Activated B cell treated with CpG ODN at 0.5 μM for 24 hours (primary cell): Measurements from ENCODE around the gene LRIG1. TPM values are rescaled to one million over a fixed set of nuclear protein-coding genes. Genes with fewer than 3 reads are reported as not detected.

ENCODE experiments used
- ATAC-seq: fragments of 200-7000 bp; cut with Tn5 transposase; one replicate; pipeline ENCODE4 v1.10.0; 2021; ENCODE audit warnings: low read depth, mild to moderate bottlenecking, moderate library complexity
- CTCF ChIA-PET: fragments of 350-600 bp; sonication (Branson Sonifier 250); formaldehyde crosslinking; loops from one replicate; lab custom pipeline; 2021; ENCODE audit warnings: antibody characterized with exemption; lab: Charles Lee
- POLR2A ChIA-PET: fragments of 350-600 bp; sonication (Branson Sonifier 250); formaldehyde crosslinking; loops from one replicate; lab custom pipeline; 2021; ENCODE audit warnings: antibody characterized with exemption; lab: Charles Lee
- DNase-seq: peaks from one replicate; pipeline ENCODE4 v3.0.0; 2022
- H3K27ac Mint-ChIP-seq: one replicate; pipeline ENCODE4 v1.8.0; 2020; ENCODE audit warnings: mixed read lengths
- H3K27me3 Mint-ChIP-seq: one replicate; pipeline ENCODE4 v1.8.0; 2021; ENCODE audit warnings: mixed read lengths
- H3K36me3 Mint-ChIP-seq: one replicate; pipeline ENCODE4 v1.8.0; 2021; ENCODE audit warnings: low read depth, mixed read lengths
- H3K4me1 Mint-ChIP-seq: one replicate; pipeline ENCODE4 v1.8.0; 2021; ENCODE audit warnings: mixed read lengths
- H3K4me3 Mint-ChIP-seq: one replicate; pipeline ENCODE4 v1.8.0; 2020; ENCODE audit warnings: mild to moderate bottlenecking, mixed read lengths
- H3K9me3 Mint-ChIP-seq: one replicate; pipeline ENCODE4 v1.8.0; 2020; ENCODE audit warnings: mixed read lengths
- intact Hi-C: fragments of 100-400 bp; cut with micrococcal nuclease; formaldehyde crosslinking; loops from one replicate; pipeline ENCODE4 v1.15.1; 2024
- total RNA-seq: library from RNA; stranded (reverse); gene quantifications from 2 replicates; pipeline ENCODE4 v1.2.3, GENCODE V29; 2022
- TF ChIP-seq, protein P1 (sequence below): fragments of 200-600 bp; IDR thresholded peaks from one replicate; pipeline ENCODE4 v1.8.0; 2022; ENCODE audit warnings: antibody characterized with exemption, mild to moderate bottlenecking

Gene LRIG1
- total RNA-seq, 1 donor from 2014 or later: 9.7 TPM

DNA sequence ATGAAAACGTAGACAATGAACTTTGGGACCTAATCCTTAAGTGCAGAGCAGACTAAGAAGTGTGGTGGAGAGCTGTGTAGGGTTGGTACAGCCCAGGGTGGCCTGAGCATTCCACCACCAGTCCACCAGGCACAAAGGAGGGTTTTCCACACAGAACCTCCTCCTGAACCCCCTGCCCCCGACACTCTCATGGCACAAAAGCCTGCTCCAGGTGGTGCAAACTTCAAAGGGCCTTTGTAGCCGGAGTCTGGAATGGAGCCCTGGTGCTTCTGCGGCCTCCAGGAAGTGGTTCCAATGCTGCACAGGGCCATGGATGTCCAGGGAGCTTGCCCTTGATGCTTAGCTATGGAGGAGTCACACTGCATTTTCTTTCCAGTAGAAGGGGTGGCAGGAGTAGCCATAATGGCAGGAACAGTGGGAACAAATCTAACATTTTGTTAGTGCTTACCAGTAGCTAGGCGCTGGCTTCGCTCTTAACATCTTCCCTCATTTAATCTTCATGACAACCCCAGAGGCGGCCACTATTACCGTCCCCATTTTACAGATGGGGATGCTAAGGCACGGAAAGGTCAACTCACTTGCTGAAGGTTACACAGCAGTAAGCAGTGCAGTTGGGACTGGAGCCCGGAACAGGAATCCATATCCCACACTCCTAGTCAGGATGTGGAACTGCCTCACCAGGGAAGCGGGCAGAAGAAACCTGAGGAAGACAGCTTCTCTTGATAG, 68.6 kb downstream of the LRIG1 start:
- Mint-ChIP-seq H3K9me3 (no peaks in the 10 kb centered on the region), H3K36me3 (no peaks in the 10 kb centered on the region), H3K27me3 (peaks cover 4% of the 10 kb centered on the region), H3K4me3 (no peak overlapping the region), H3K4me1 (no peaks in the 10 kb centered on the region), H3K27ac (no peak overlapping the region)
- POLR2A ChIA-PET: interaction anchor here (0.6 kb wide), 1 partner anchor 101 kb away, joined by 3 read pairs; no protein-coding TSS in a partner anchor
- intact Hi-C loops: no loop called here
- ATAC-seq: no peak
- CTCF ChIA-PET: no interaction called here
- no peak for DNase-seq
- TF ChIP-seq, protein P1, sequence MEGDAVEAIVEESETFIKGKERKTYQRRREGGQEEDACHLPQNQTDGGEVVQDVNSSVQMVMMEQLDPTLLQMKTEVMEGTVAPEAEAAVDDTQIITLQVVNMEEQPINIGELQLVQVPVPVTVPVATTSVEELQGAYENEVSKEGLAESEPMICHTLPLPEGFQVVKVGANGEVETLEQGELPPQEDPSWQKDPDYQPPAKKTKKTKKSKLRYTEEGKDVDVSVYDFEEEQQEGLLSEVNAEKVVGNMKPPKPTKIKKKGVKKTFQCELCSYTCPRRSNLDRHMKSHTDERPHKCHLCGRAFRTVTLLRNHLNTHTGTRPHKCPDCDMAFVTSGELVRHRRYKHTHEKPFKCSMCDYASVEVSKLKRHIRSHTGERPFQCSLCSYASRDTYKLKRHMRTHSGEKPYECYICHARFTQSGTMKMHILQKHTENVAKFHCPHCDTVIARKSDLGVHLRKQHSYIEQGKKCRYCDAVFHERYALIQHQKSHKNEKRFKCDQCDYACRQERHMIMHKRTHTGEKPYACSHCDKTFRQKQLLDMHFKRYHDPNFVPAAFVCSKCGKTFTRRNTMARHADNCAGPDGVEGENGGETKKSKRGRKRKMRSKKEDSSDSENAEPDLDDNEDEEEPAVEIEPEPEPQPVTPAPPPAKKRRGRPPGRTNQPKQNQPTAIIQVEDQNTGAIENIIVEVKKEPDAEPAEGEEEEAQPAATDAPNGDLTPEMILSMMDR: no peak

DNA sequence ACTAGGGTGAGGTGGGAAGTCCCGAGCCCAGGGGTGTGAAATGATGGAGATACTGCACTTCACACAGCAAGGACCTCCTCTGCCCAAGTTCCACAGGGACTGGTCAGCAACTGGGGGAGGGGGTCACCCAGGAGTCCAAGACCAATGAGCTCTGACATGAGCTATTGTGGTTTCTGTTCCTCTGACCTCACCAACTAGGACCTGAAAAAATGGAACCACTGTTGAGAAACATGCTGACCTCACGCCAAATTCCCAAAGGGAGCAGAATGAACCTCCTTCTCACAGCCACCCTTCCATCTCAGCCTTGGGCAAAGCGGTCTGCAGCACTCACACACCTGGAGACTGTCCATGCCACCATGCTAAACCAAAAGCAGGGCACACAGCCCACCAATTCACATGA, 69.3 kb downstream of the LRIG1 start:
- H3K9me3 Mint-ChIP-seq: no peaks in the 10 kb centered on the region
- H3K36me3 Mint-ChIP-seq: no peaks in the 10 kb centered on the region
- no peak for ATAC-seq
- TF ChIP-seq, protein P1: no peak
- H3K4me1 Mint-ChIP-seq: no peaks in the 10 kb centered on the region
- no peak overlapping the region for H3K4me3 Mint-ChIP-seq
- no peak for DNase-seq
- H3K27ac Mint-ChIP-seq: no peak overlapping the region
- peaks cover 4% of the 10 kb centered on the region for H3K27me3 Mint-ChIP-seq
- intact Hi-C loops: no loop called here
- POLR2A ChIA-PET: no interaction called here
- CTCF ChIA-PET: no interaction called here

DNA sequence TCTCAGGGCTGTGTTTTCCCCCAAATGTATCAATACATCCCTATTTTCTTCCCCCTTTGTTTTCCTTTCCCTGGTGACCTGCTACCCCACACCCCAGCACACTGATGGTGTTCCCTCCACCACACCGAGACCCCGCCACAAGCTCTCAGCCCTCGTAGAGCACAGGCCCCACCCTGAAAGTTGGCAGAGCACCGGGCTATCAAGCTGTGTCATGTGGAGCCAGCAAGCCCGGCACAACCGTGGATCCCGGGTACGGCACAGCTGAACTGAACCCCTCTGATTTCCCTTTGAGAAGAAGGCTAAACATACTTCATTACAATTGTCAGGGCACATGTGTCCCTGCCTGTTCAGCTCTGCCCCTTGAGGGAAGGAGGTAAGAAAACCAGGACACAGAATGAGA, 69.9 kb downstream of the LRIG1 start:
- Mint-ChIP-seq H3K27ac (no peak overlapping the region), H3K9me3 (no peaks in the 10 kb centered on the region), H3K27me3 (peaks cover 4% of the 10 kb centered on the region), H3K4me3 (no peak overlapping the region), H3K36me3 (no peaks in the 10 kb centered on the region), H3K4me1 (no peaks in the 10 kb centered on the region)
- ChIA-PET POLR2A (no interaction called here), CTCF (no interaction called here)
- DNase-seq (no peak), ATAC-seq (no peak)
- TF ChIP-seq, protein P1: no peak
- intact Hi-C loops: no loop called here

DNA sequence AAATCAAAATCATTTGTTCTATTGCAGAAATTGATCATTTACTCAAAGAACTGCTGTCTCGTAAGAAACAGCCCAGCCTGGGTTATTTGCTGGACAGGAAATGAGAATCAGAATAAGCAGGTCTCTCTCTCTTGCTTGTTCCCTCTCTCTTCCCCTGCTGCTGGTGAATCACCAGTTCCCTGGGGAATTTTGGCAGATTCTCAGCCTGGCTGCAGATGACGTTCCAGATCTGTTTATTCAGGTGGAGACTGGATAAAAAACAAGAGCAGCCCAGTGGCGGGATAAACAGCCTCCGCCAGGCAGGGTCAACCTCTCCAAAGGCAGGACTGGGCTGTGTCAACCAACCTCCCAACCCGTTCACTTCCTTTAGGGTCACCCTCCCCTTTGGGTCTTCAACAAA, 72.1 kb downstream of the LRIG1 start:
- ATAC-seq: no peak
- H3K4me1 Mint-ChIP-seq: no peaks in the 10 kb centered on the region
- ChIA-PET POLR2A (no interaction called here), CTCF (no interaction called here)
- H3K27ac Mint-ChIP-seq: no peak overlapping the region
- TF ChIP-seq, protein P1: no peak
- H3K36me3 Mint-ChIP-seq: no peaks in the 10 kb centered on the region
- no peak for DNase-seq
- intact Hi-C loops: no loop called here
- H3K27me3 Mint-ChIP-seq: no peaks in the 10 kb centered on the region
- H3K4me3 Mint-ChIP-seq: no peak overlapping the region
- no peaks in the 10 kb centered on the region for H3K9me3 Mint-ChIP-seq

DNA sequence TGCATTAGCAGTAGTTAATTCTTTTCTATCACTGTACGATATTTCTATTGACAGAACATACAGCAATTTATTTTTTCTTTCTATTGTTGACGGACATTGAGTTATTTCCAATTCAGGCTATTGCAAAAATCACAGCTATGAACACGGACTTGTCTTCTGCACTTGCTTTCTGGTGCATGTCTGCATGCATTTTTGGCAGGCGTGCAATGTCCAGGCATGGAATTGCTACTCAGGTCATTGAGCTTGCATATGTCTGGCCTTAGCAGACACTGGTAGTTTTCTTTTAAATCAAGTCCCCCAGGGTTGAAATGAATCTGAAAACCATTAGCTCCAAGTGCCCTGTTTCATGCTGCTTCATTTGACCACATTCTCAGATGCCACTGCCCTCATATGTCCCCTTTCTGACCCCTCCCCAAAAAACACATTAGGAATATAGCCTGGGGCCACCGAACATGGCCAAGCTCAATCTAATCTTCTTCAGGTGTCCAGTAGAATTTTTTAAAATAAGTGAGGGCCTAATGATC, 72.8 kb downstream of the LRIG1 start:
- ATAC-seq (no peak), DNase-seq (no peak)
- ChIA-PET POLR2A (interaction anchor here (0.7 kb wide), 1 partner anchor 67 kb away, joined by 4 read pairs; no protein-coding TSS in a partner anchor), CTCF (no interaction called here)
- H3K27ac Mint-ChIP-seq: no peak overlapping the region
- TF ChIP-seq, protein P1: no peak
- H3K9me3 Mint-ChIP-seq: no peaks in the 10 kb centered on the region
- intact Hi-C loops: no loop called here
- H3K4me3 Mint-ChIP-seq: no peak overlapping the region
- H3K27me3 Mint-ChIP-seq: no peaks in the 10 kb centered on the region
- H3K36me3 Mint-ChIP-seq: peaks cover 3% of the 10 kb centered on the region
- H3K4me1 Mint-ChIP-seq: no peaks in the 10 kb centered on the region
